ENCODE data around the gene GRIP2.

GRIP2 gene

GRCh38 chr3:14448756-14449727, 91.1 kb downstream of the GRIP2 start:
- H3K9me3 ChIP-seq (ENCODE audit: control insufficient read depth in 1 of 2, low read length in 2 of 2): no peaks in the 10 kb centered on the region
- peaks cover 26 to 29% of the 10 kb centered on the region in 2 donors for H3K4me1 ChIP-seq (ENCODE audit: control insufficient read depth in 1 of 2, insufficient read depth in 2 of 2, low read length in 2 of 2)
- H3K27me3 ChIP-seq (ENCODE audit: control insufficient read depth in 1 of 2, insufficient read depth in 2 of 2, low read length in 2 of 2): no peaks in the 10 kb centered on the region
- no peak overlapping the region for H3K27ac ChIP-seq (ENCODE audit: low read depth, low read length)
- peaks cover 44 to 64% of the 10 kb centered on the region in 2 donors for H3K36me3 ChIP-seq (ENCODE audit: control insufficient read depth in 1 of 2, insufficient read depth in 2 of 2, low read length in 2 of 2)
- no peak overlapping the region for H3K9ac ChIP-seq (ENCODE audit: low read depth in 1 of 2, low read length in 2 of 2)
- no peak overlapping the region for H3K4me3 ChIP-seq (ENCODE audit: low read depth in 1 of 2, low read length in 2 of 2)

GRCh38 chr3:14448063-14448462, 92.1 kb downstream of the GRIP2 start:
- Histone ChIP-seq H3K4me1 (ENCODE audit: control insufficient read depth in 1 of 2, insufficient read depth in 2 of 2, low read length in 2 of 2) (peaks cover 18 to 20% of the 10 kb centered on the region in 2 donors), H3K36me3 (ENCODE audit: control insufficient read depth in 1 of 2, insufficient read depth in 2 of 2, low read length in 2 of 2) (peaks cover 44 to 64% of the 10 kb centered on the region in 2 donors), H3K27me3 (ENCODE audit: control insufficient read depth in 1 of 2, insufficient read depth in 2 of 2, low read length in 2 of 2) (no peaks in the 10 kb centered on the region), H3K4me3 (ENCODE audit: low read depth in 1 of 2, low read length in 2 of 2) (no peak overlapping the region), H3K9me3 (ENCODE audit: control insufficient read depth in 1 of 2, low read length in 2 of 2) (no peaks in the 10 kb centered on the region), H3K9ac (ENCODE audit: low read depth in 1 of 2, low read length in 2 of 2) (no peak overlapping the region), H3K27ac (ENCODE audit: low read depth, low read length) (no peak overlapping the region)

DNA sequence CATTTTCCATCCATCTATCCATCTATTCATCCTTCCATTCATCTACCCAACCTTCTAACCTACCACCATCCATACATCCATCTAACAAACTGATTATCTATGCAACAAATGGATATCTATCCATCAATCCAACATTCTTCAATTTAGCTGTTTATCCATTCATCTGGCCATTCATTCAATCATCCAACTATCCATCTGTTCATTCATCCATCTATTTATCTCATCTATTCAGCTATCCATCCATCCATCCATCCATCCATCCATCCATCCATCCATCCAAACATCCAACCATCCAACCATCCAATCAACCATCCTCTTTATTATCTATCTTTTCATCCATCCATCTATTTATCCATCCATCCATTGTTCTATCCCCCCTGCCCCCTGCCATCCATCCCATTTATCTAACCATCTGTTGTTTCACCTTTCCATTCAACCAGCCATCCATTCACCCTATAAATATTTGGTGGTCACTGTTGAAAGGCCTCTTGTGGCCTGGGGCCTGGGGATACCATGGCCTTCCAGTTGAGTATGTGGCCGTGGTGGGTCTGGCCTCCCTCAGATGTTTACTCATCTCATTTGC, 93.1 kb downstream of the GRIP2 start:
- no peaks in the 10 kb centered on the region for H3K9me3 ChIP-seq (ENCODE audit: control insufficient read depth in 1 of 2, low read length in 2 of 2)
- H3K4me3 ChIP-seq (ENCODE audit: low read depth in 1 of 2, low read length in 2 of 2): no peak overlapping the region
- no peaks in the 10 kb centered on the region for H3K27me3 ChIP-seq (ENCODE audit: control insufficient read depth in 1 of 2, insufficient read depth in 2 of 2, low read length in 2 of 2)
- H3K36me3 ChIP-seq (ENCODE audit: control insufficient read depth in 1 of 2, insufficient read depth in 2 of 2, low read length in 2 of 2): peaks cover 44 to 61% of the 10 kb centered on the region in 2 donors
- peaks cover 10 to 11% of the 10 kb centered on the region in 2 donors for H3K4me1 ChIP-seq (ENCODE audit: control insufficient read depth in 1 of 2, insufficient read depth in 2 of 2, low read length in 2 of 2)
- no peak overlapping the region for H3K9ac ChIP-seq (ENCODE audit: low read depth in 1 of 2, low read length in 2 of 2)
- no peak overlapping the region for H3K27ac ChIP-seq (ENCODE audit: low read depth, low read length)

DNA sequence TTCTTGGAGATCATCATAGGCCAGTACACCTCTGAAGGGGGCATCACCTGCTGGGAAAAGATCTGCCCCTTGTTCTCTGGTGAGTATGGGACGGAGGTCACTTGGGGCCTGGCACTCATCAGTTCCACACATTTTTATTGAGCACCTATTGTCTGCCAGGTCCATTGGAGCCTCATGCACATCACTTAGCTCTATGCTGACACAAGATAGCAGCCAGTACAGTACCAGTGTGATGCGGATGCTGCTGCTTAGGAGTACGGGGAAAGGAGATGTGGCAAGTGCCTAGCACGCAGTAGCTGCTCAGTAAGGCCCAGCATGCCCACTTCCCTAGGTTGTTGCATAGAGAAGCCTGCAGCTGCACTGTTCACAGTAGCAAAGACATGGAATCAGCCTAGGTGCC, 94.4 kb downstream of the GRIP2 start:
- Histone ChIP-seq H3K4me1 (ENCODE audit: control insufficient read depth in 1 of 2, insufficient read depth in 2 of 2, low read length in 2 of 2) (no peaks in the 10 kb centered on the region), H3K27ac (ENCODE audit: low read depth, low read length) (no peak overlapping the region), H3K4me3 (ENCODE audit: low read depth in 1 of 2, low read length in 2 of 2) (no peak overlapping the region), H3K27me3 (ENCODE audit: control insufficient read depth in 1 of 2, insufficient read depth in 2 of 2, low read length in 2 of 2) (no peaks in the 10 kb centered on the region), H3K9ac (ENCODE audit: low read depth in 1 of 2, low read length in 2 of 2) (no peak overlapping the region), H3K9me3 (ENCODE audit: control insufficient read depth in 1 of 2, low read length in 2 of 2) (no peaks in the 10 kb centered on the region), H3K36me3 (ENCODE audit: control insufficient read depth in 1 of 2, insufficient read depth in 2 of 2, low read length in 2 of 2) (peaks cover 39 to 52% of the 10 kb centered on the region in 2 donors)

- Histone ChIP-seq H3K4me3 (ENCODE audit: low read depth in 1 of 2, low read length in 2 of 2) (no peak overlapping the region), H3K9me3 (ENCODE audit: control insufficient read depth in 1 of 2, low read length in 2 of 2) (no peaks in the 10 kb centered on the region), H3K4me1 (ENCODE audit: control insufficient read depth in 1 of 2, insufficient read depth in 2 of 2, low read length in 2 of 2) (peaks cover 7 to 14% of the 10 kb centered on the region in 2 donors), H3K27me3 (ENCODE audit: control insufficient read depth in 1 of 2, insufficient read depth in 2 of 2, low read length in 2 of 2) (no peaks in the 10 kb centered on the region), H3K27ac (ENCODE audit: low read depth, low read length) (no peak overlapping the region), H3K9ac (ENCODE audit: low read depth in 1 of 2, low read length in 2 of 2) (no peak overlapping the region), H3K36me3 (ENCODE audit: control insufficient read depth in 1 of 2, insufficient read depth in 2 of 2, low read length in 2 of 2) (peaks cover 33 to 45% of the 10 kb centered on the region in 2 donors)
Observed at GRCh38 chr3:14444380-14444779, 95.8 kb downstream of the GRIP2 start.

DNA sequence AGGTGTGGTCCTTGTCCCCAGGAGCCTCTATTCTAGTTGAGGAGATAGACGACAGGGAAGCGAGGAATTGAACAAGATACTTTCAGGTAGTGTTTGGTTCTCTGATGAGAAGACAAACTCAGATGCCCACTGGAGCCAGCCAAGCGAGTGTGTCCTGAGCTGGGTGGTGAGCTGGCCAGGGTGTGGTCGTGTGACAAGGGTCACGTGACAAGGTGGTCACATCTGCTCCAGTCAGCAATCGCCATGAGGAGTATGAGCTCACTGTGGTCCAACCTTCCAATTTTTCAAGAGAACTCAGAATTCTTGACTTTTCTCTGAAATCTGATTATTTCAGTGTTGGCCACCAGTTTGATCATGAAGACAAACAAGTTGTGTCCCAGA, 98.2 kb downstream of the GRIP2 start:
- no peak overlapping the region for H3K27ac ChIP-seq (ENCODE audit: low read depth, low read length)
- peaks cover 9 to 20% of the 10 kb centered on the region in 2 donors for H3K36me3 ChIP-seq (ENCODE audit: control insufficient read depth in 1 of 2, insufficient read depth in 2 of 2, low read length in 2 of 2)
- no peak overlapping the region for H3K9ac ChIP-seq (ENCODE audit: low read depth in 1 of 2, low read length in 2 of 2)
- H3K4me3 ChIP-seq (ENCODE audit: low read depth in 1 of 2, low read length in 2 of 2): no peak overlapping the region
- H3K9me3 ChIP-seq (ENCODE audit: control insufficient read depth in 1 of 2, low read length in 2 of 2): no peaks in the 10 kb centered on the region
- peaks cover 22 to 33% of the 10 kb centered on the region in 2 donors for H3K4me1 ChIP-seq (ENCODE audit: control insufficient read depth in 1 of 2, insufficient read depth in 2 of 2, low read length in 2 of 2)
- H3K27me3 ChIP-seq (ENCODE audit: control insufficient read depth in 1 of 2, insufficient read depth in 2 of 2, low read length in 2 of 2): no peaks in the 10 kb centered on the region

DNA sequence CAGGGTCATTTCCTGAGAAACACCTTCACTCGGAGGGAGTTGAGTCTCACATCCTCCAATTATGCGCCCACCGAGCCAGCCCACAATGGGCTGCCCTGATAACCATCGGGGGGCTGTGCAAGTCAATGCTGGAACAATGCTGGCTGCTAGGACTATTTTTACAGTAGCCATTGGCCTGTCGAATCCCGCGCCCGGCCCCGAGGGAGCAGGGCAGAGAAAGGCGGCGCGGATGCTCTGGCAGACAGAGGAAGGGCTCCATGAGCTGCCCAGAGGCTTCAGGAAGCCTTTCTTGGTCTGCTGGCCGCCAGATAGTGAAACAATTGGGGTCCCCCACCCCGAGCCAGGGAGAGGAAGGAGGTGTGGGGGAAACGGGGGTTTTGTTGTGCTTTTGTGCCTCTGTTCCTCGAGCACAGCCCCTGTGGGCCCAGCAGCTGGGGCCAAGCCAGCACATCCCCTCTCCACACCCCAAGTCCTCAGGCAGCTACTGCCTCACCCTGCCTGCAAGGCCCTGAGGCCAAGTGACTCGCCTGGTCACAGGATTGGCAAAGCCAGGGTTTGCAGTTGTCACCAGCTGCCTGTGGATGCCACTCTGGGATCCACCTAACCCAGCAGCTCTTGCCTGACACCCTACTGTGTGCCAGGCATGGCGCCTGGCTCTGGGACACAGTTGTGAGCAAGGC, 98.8 kb downstream of the GRIP2 start:
- no peak overlapping the region for H3K4me3 ChIP-seq (ENCODE audit: low read depth in 1 of 2, low read length in 2 of 2)
- H3K36me3 ChIP-seq (ENCODE audit: control insufficient read depth in 1 of 2, insufficient read depth in 2 of 2, low read length in 2 of 2): peaks cover 5 to 15% of the 10 kb centered on the region in 2 donors
- no peak overlapping the region for H3K9ac ChIP-seq (ENCODE audit: low read depth in 1 of 2, low read length in 2 of 2)
- no peaks in the 10 kb centered on the region for H3K9me3 ChIP-seq (ENCODE audit: control insufficient read depth in 1 of 2, low read length in 2 of 2)
- no peak overlapping the region for H3K27ac ChIP-seq (ENCODE audit: low read depth, low read length)
- H3K4me1 ChIP-seq (ENCODE audit: control insufficient read depth in 1 of 2, insufficient read depth in 2 of 2, low read length in 2 of 2): peaks cover 27 to 38% of the 10 kb centered on the region in 2 donors
- no peaks in the 10 kb centered on the region for H3K27me3 ChIP-seq (ENCODE audit: control insufficient read depth in 1 of 2, insufficient read depth in 2 of 2, low read length in 2 of 2)

GRCh38 chr3:14440531-14441239, 99.5 kb downstream of the GRIP2 start:
- Histone ChIP-seq H3K4me3 (ENCODE audit: low read depth in 1 of 2, low read length in 2 of 2) (no peak overlapping the region), H3K4me1 (ENCODE audit: control insufficient read depth in 1 of 2, insufficient read depth in 2 of 2, low read length in 2 of 2) (peaks cover 29 to 44% of the 10 kb centered on the region in 2 donors), H3K27ac (ENCODE audit: low read depth, low read length) (no peak overlapping the region), H3K9ac (ENCODE audit: low read depth in 1 of 2, low read length in 2 of 2) (no peak overlapping the region), H3K27me3 (ENCODE audit: control insufficient read depth in 1 of 2, insufficient read depth in 2 of 2, low read length in 2 of 2) (no peaks in the 10 kb centered on the region), H3K9me3 (ENCODE audit: control insufficient read depth in 1 of 2, low read length in 2 of 2) (no peaks in the 10 kb centered on the region), H3K36me3 (ENCODE audit: control insufficient read depth in 1 of 2, insufficient read depth in 2 of 2, low read length in 2 of 2) (peaks cover under 1 to 8% of the 10 kb centered on the region in 2 donors)

- no peaks in the 10 kb centered on the region for H3K9me3 ChIP-seq (ENCODE audit: control insufficient read depth in 1 of 2, low read length in 2 of 2)
- H3K9ac ChIP-seq (ENCODE audit: low read depth in 1 of 2, low read length in 2 of 2): no peak overlapping the region
- H3K27me3 ChIP-seq (ENCODE audit: control insufficient read depth in 1 of 2, insufficient read depth in 2 of 2, low read length in 2 of 2): no peaks in the 10 kb centered on the region
- peaks cover 0 to 4% of the 10 kb centered on the region in 2 donors for H3K36me3 ChIP-seq (ENCODE audit: control insufficient read depth in 1 of 2, insufficient read depth in 2 of 2, low read length in 2 of 2)
- H3K4me3 ChIP-seq (ENCODE audit: low read depth in 1 of 2, low read length in 2 of 2): no peak overlapping the region
- H3K27ac ChIP-seq (ENCODE audit: low read depth, low read length): no peak overlapping the region
- peaks cover 34 to 49% of the 10 kb centered on the region in 2 donors for H3K4me1 ChIP-seq (ENCODE audit: control insufficient read depth in 1 of 2, insufficient read depth in 2 of 2, low read length in 2 of 2)
Observed at GRCh38 chr3:14440168-14440518, 100.0 kb downstream of the GRIP2 start.

All from duodenal mucosa (tissue), 2 donors.